GM18951 (cell line): ENCODE data around the gene FGFR3.
"Not testable (repeated sequence)": the region's sequence is repeated elsewhere in the genome, so short reads cannot be mapped to it uniquely, and the experiment has no call there.

Experiments used
- POLR2A ChIP-seq: IDR thresholded peaks from 4 replicates; pipeline ENCODE4 v1.6.1; 2011; ENCODE audit warnings: mild to moderate bottlenecking; ENCODE audit not compliant: insufficient read length, insufficient read depth; ENCODE audit errors: extremely low read depth
- in situ Hi-C: fragments of 300-500 bp; cut with MboI; formaldehyde crosslinking; loops from one replicate; pipeline ENCODE4 v1.12.0; 2022; ENCODE audit warnings: low sequenced_read_pairs, mixed read lengths, inconsistent platforms; ENCODE audit not compliant: unreplicated experiment

Gene FGFR3

DNA sequence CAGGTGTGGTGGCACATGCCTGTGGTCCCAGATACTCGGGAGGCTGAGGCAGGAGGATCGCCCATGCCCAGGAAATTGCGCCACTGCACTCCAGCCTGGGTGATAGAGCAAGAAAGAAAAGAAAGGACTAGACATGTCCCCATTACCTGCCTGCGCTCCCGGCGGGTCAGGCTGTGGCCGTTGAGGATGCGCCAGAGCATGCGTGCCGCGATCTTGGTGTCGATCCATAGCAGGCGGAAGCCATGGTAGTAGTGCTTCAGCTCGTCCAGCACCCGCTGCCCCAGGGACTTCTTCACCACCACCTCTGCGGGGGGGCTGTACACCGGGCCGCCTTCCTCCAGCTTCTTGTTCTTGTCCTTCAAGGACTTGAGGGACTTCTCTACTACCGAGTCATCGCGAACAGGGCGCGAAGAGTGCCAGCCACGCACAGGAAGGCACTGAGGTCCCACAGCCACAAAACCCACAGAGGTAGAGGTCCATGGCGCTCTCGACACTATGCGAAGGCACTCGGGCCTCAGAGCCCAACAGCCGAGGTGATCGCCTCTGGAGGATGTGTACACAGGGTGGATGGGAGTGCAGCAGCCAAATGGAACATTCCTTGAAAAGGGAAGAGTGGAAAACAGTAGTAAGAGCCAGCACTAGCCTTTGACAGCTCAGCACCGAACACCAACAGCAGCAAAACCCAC lies 48.3 kb downstream of the FGFR3 start:
- in situ Hi-C loops: no loop called here

DNA sequence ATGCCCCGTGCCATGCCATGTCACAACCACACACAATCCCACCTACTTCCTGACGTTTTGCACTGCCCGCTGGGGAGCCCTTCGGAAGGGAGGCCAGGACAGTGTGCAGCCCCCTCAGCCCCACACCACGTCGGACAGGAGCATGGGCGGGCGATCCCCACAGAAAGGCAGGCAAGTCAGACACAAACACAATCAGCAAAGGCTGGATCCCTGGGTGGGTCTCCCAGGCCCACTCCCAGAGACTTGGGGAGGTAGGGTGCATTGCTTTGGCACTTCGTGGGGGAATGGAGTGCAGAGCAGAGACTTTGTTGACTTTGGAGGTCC lies 48.8 kb downstream of the FGFR3 start:
- in situ Hi-C loops: no loop called here
- TF ChIP-seq POLR2A: no peak

More for the DNA sequence above, 48.3 kb downstream of the FGFR3 start:
- TF ChIP-seq POLR2A: no peak

- in situ Hi-C loops: no loop called here
- TF ChIP-seq POLR2A: no peak
Observed at GRCh38 chr4:1842339-1842895, 49.3 kb downstream of the FGFR3 start.

DNA sequence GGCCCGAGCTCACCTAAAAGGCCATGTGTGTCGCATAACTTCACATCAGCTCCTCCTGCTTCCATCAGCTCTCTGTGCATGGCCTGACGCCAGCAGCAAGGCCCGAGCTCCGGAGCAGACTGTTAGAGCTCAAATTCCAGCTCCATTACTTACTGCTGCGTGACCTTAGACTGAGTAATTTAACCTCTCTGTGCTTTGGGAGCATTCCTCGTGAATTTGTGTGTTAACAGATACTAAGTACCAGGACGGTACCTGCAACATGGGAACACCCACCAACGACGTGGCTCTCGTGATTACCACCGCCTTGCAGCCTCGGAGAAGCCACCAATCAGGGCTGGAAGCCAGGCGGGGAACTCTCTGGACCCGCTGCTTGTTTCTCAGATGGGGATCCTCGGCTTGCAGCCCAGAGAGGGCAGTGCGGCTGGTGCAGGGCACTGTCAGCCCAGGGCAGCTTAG lies 49.9 kb downstream of the FGFR3 start:
- no peak for TF ChIP-seq POLR2A
- in situ Hi-C loops: no loop called here

- in situ Hi-C loops: no loop called here
- TF ChIP-seq POLR2A: no peak
Observed at GRCh38 chr4:1843852-1844251, 50.8 kb downstream of the FGFR3 start.

DNA sequence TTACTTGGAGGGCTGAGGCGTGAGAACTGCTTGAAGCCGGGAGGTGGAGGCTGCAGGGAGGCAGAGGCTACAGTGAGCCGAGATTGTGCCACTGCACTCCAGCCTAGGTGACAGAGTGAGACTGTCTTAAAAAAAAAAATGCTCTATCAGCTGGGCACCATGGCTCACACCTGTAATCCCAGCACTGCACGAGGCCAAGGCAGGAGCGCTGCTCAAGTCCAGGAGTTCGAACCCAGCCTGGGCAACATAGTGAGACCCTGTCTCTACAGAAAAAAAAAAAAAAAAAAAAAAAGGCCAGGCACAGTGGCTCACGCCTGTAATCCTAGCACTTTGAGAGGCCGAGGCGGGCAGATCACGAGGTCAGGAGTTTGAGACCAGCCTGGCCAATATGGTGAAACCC lies 51.5 kb downstream of the FGFR3 start:
- in situ Hi-C loops: not testable (repeated sequence)

- in situ Hi-C loops: no loop called here
- TF ChIP-seq POLR2A: no peak
Observed at GRCh38 chr4:1846580-1846979, 53.5 kb downstream of the FGFR3 start.

DNA sequence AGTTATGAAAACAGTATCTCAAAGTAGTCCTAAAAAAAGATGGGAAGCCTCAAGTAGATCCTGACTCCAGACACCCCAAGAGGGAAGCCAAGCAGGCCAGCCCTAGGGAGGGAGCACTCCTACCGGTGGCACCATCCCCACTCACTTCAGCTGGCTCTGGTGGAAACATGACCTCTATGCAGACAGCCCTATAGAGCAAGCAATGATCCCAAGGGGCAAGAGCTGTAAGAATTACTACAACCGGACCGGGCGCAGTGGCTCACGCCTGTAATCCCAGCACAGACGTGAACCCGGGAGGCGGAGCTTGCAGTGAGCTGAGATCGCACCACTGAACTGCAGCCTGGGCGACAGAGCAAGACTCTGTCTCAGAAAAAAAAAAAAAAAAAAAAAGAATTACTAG lies 57.2 kb downstream of the FGFR3 start:
- no peak for TF ChIP-seq POLR2A
- in situ Hi-C loops: no loop called here

DNA sequence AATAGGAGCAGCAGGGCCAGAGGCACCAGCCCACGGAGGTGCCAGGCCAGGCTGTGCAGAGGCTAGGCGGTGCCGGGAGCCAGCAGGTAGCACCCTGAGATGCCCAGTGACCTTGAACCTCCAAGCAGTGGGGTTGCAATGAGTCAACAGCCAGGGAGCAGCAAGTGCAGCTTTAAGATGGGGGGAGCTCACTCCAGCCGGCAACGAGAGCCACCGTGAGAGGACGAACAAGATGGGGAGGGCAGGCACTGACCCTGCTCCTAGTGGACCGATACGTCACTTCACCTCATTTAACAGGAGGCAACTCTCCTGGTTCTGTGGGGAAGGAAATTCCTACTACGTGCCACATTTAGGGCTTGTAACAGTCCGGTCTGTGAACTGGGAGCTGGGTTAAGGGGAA lies 58.1 kb downstream of the FGFR3 start:
- in situ Hi-C loops: no loop called here
- no peak for TF ChIP-seq POLR2A

DNA sequence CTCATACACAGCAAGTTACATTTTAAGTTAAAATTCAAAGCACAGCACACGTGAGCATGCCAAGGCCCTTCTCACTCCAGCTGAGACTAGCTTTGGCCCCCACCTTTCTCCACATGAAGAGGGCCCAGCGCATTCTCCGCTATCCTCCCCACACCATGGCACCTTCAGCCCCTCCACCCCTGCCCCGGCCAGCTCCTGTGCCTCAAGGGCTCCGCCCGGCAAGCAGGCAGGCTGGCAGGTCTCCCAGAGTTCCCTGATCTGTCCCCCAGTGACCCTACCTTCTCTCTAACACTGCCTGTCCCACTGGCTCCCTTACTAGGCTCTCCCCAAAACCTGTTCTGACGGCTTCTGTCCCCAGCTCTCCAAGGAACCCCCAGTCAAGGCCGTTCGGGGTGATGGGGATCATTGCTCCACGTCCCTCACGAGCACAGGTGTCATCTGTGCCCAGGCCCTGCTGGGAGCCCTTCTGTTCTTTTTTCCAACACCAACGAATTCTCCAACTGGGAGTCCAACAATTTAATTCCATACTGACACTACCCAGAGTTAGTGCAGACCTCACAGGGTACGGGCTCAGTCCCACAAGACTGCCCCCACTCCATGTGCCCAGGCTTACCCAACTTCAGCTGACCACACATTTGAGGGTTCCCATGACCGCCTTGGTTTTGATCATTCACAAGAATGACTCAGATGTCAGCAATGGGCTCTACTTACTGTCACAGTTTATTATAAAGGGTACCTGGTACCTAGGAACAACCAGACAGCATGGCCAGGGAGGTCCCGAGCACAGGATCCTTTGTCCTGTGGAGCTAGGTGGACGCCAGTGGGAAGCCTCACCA lies 58.7 kb downstream of the FGFR3 start:
- no peak for TF ChIP-seq POLR2A
- in situ Hi-C loops: no loop called here

DNA sequence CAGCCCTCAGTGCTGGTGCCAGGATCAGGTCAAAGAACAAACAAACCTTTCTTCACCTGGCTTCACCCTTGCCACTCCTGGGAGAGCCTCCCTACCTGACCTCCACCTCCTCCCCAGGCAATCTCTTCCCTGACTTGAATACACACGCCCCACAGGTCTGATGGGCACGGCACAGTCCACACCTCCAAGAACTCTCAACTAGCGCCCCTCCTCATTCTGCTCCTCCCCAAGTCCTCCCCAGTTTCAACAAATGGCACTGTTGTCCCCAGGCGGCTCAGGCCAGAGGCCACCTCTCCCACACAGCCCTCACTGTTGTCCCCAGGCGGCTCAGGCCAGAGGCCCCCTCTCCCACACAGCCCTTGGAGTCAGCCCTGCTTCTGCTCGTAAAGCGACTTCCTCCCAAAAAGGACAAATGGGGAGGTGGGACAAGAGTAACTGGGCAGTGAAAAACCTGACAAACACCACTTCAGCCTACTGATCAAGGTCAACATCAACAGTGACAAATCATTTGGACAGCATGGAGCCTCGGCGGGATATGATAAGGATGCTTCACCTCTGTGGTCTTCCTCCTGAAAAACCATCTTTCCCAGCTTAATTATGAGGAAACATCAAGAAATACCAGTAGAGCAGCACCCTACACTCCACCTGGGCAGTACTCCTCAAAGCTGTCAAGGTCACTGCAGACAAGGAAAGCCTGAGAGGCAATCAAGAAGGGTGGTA lies 60.0 kb downstream of the FGFR3 start:
- in situ Hi-C loops: no loop called here

DNA sequence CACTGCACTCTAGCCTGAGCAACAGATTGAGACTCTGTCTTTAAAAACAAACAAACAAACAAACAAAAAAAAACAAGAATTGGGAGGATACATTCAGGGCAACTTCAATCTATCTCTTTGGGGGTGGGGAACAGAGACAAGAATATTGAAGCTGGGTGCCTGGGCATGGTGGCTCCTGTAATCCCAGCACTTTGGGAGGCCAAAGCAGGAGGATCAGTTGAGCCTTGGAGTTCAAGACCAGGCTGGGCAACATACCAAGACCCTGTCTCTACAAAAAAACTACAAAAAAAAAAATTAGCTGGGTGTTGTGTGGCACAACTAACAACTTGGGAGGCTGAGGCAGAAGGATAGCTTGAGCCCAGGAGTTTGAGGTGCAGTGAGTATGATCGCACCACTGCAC lies 61.7 kb downstream of the FGFR3 start:
- TF ChIP-seq POLR2A: no peak
- in situ Hi-C loops: no loop called here

More for the DNA sequence above, 60.0 kb downstream of the FGFR3 start:
- no peak for TF ChIP-seq POLR2A

DNA sequence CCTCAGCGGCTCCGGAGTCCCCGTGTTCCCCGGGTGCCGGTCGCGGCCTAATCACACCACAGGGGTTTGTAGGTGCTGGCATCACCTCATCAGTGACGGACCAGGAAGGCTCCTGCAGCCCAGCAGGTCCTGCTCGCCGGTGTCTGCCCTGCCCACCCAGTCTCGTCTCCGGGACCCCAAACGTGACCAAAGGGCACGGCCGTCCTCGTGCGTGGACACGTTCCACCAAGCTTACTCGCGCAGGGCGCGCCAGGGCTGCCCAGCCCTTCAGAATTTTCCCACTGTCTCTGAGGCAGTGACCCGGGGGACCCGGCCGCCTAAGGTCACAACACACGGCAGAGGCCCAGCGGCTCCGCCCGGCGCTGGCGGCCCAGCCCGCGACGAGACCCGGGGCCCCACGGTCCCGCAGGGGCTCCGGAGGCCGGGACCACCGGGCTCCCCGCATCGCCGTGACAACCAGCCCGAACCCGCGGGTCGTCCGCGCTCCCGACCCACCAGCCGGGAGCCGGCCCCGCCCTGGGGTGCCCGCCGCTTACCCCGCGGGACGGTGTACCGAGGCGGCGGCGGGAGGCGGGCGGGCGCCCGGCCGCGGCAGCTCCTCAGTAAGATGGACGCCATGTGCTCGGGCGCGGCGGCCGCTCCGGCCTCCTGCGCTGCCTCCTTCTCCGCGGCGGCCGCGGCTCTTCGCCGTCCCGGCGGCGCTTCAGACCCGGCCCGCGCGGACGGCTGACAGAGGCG lies 62.4 kb downstream of the FGFR3 start:
- TF ChIP-seq POLR2A: no peak
- in situ Hi-C loops: no loop called here
